Measurements from ENCODE around the gene SEC61A1.

Gene SEC61A1

GRCh38 chr3:128111147-128111546 lies 58.9 kb downstream of the SEC61A1 start:
- no peak overlapping the region for H3K4me2 ChIP-seq (ENCODE audit: low read length)
- H2AFZ ChIP-seq, result no peak overlapping the region
- H3K9me3 ChIP-seq (ENCODE audit: control insufficient read depth, low read length), result no peaks in the 10 kb centered on the region
- peaks cover 25% of the 10 kb centered on the region for H3K79me2 ChIP-seq
- H3K4me3 ChIP-seq (ENCODE audit: low read depth, low read length), result no peak overlapping the region
- TF ChIP-seq, protein P1, sequence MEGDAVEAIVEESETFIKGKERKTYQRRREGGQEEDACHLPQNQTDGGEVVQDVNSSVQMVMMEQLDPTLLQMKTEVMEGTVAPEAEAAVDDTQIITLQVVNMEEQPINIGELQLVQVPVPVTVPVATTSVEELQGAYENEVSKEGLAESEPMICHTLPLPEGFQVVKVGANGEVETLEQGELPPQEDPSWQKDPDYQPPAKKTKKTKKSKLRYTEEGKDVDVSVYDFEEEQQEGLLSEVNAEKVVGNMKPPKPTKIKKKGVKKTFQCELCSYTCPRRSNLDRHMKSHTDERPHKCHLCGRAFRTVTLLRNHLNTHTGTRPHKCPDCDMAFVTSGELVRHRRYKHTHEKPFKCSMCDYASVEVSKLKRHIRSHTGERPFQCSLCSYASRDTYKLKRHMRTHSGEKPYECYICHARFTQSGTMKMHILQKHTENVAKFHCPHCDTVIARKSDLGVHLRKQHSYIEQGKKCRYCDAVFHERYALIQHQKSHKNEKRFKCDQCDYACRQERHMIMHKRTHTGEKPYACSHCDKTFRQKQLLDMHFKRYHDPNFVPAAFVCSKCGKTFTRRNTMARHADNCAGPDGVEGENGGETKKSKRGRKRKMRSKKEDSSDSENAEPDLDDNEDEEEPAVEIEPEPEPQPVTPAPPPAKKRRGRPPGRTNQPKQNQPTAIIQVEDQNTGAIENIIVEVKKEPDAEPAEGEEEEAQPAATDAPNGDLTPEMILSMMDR (IDR thresholded peaks at IDR 0.05), result no peak
- H3K9ac ChIP-seq, result no peak overlapping the region
- H3K27ac ChIP-seq, result no peak overlapping the region
- peaks cover 12% of the 10 kb centered on the region for H3K4me1 ChIP-seq
- H3K27me3 ChIP-seq (ENCODE audit: control insufficient read depth, insufficient read depth, low read length), result no peaks in the 10 kb centered on the region
- H3K36me3 ChIP-seq (ENCODE audit: control insufficient read depth, insufficient read depth, low read length), result no peaks in the 10 kb centered on the region

GRCh38 chr3:128112357-128112968 lies 60.2 kb downstream of the SEC61A1 start:
- TF ChIP-seq, protein P1 (IDR thresholded peaks at IDR 0.05), result no peak
- Histone ChIP-seq H3K9me3 (ENCODE audit: control insufficient read depth, low read length) (no peaks in the 10 kb centered on the region), H3K4me1 (peaks cover 12% of the 10 kb centered on the region), H3K27ac (no peak overlapping the region), H3K9ac (no peak overlapping the region), H3K4me2 (ENCODE audit: low read length) (no peak overlapping the region), H3K27me3 (ENCODE audit: control insufficient read depth, insufficient read depth, low read length) (no peaks in the 10 kb centered on the region), H3K79me2 (peaks cover 23% of the 10 kb centered on the region), H3K4me3 (ENCODE audit: low read depth, low read length) (no peak overlapping the region), H2AFZ (no peak overlapping the region), H3K36me3 (ENCODE audit: control insufficient read depth, insufficient read depth, low read length) (no peaks in the 10 kb centered on the region)

DNA sequence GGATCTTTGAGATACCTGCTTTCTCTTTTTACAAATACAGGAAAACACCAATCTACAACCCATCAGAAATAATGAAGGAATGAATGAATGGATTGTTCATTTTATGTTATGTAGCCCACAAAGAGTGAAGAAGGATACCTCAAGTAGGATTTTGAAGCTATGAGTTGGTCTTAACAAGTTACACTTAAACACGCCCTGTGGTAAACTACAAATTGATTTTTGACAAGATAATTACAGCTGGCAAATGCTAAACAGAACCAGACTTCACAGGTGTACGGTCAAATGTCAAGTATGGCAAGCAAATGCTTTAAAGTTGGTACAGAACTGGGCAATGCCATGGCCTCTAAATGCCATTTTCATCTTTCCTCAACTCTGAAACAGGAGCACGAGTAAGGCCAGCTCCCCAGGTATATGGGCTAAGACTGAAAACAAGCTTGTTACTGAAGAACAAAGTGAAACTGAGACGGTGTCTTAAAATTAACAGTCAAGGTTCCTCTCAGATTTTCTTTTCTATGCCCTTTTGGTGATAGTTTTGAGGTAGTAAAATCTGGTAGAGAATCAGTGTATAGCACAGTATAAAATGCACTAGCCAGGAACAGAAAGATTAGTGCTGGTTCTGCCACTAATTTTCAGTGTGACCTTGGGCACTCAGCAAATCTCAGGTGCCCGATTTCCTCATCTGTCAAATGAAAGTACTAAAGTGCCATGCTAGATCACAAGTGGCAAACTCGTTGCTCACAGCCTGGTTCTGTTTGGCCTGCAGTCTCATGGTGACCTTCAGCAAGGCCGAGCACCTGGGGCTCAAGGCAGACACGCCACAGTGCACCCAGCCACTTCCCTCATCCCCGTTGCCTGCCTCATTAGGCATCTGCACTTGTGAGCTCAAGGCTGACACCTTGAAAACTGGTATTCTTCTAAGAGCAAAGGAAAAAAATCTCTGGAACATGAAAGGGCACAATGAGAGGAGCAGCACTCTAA lies 61.9 kb downstream of the SEC61A1 start:
- Histone ChIP-seq H3K27me3 (ENCODE audit: control insufficient read depth, insufficient read depth, low read length) (no peaks in the 10 kb centered on the region), H3K4me2 (ENCODE audit: low read length) (peak overlapping the region; percentile 9), H3K9ac (no peak overlapping the region), H3K36me3 (ENCODE audit: control insufficient read depth, insufficient read depth, low read length) (no peaks in the 10 kb centered on the region), H3K9me3 (ENCODE audit: control insufficient read depth, low read length) (no peaks in the 10 kb centered on the region), H3K27ac (peak overlapping the region; percentile 46), H3K4me3 (ENCODE audit: low read depth, low read length) (no peak overlapping the region), H3K4me1 (peaks cover 10% of the 10 kb centered on the region), H3K79me2 (peaks cover 21% of the 10 kb centered on the region), H2AFZ (peak overlapping the region; percentile 36)
- TF ChIP-seq, protein P1 (IDR thresholded peaks at IDR 0.05), result no peak

Data from parathyroid adenoma (tissue), 2 donors.